Hypothalamus (tissue), 51 donors: ENCODE measurements around the gene ST3GAL3.
"Not testable (repeated sequence)": the region's sequence is repeated elsewhere in the genome, so short reads cannot be mapped to it uniquely, and the experiment has no call there.

ENCODE experiments used
- DNase-seq, 51 donors: peaks; one replicate each; lab custom pipeline; 2025; lab: John Stamatoyannopoulos, UW

The ST3GAL3 gene

DNA sequence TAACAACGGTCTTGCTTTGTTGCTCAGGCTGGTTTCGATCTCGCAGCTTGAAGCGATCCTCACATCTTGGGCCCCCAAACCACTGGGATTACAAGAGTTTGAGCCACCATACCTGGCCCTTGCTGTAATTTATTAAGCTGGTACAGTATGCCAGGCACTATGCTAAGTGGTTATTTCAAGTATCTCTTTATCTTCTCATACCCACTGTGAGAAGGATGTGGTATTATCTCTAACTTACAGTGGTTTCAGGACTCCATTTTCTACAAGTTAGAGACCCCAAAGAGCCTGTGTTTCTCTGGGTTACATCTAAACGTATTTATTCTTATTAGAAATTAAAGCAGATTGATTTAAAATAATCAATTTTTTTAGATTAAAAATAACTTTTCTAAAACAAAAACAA is 8.1 kb upstream of the ST3GAL3 start:
- no peak for DNase-seq

DNA sequence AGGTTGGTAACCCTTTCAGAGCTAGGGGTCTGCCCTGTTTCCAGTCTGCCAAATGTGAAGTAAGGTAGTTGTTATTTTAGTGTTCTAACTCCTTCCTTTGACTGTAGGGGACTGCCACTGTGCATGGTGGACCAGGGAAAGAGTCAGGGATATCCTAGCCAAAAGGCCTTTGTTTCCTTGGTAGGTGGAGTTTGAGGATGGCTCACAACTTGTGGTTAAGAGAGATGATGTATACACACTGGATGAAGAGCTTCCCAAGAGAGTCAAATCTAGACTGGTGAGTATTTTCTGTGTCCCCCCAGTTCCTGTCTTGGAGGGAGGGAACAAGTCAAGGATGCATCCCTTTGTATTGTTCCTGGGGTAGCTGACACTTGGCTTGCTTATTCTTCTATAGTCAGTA is 3.5 kb upstream of the ST3GAL3 start:
- no peak for DNase-seq

GRCh38 chr1:43704838-43705237 is 2.5 kb upstream of the ST3GAL3 start:
- peak in 11 of 51 donors; percentile 4 to 33 (median 15) for DNase-seq

GRCh38 chr1:43705334-43705733 is 2.0 kb upstream of the ST3GAL3 start:
- DNase-seq = peak in 1 of 51 donors; percentile 18

DNA sequence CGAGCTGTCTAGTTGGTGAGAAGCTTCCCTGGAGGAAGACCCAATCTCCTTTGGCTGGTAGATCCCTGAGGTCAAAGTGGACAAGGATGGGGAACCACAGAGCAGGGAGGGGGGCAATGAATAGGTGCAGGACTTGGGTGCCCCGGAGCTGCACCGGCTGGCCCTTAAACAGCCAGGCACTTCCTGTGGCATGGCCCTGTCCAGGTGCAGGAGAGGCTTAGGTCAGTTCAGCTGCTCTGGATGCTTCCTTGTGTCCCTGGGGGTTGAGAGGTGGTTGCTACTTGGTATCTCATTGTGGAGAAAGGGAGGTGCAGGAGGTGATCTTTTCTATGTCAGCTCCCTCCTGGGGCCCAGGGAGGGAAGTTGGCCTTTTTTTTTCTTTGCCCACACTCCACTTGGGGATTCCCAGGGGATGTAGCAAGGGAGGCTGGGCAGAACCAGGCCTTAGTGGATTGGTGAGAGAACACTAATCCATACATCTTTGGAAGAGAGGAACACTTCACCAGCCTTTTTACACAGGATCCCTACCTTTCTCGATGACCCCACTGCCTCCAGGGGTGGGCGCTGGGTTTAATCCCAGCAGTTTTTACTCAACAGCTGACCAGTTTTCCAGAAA is 1.2 kb upstream of the ST3GAL3 start:
- DNase-seq = no peak

DNA sequence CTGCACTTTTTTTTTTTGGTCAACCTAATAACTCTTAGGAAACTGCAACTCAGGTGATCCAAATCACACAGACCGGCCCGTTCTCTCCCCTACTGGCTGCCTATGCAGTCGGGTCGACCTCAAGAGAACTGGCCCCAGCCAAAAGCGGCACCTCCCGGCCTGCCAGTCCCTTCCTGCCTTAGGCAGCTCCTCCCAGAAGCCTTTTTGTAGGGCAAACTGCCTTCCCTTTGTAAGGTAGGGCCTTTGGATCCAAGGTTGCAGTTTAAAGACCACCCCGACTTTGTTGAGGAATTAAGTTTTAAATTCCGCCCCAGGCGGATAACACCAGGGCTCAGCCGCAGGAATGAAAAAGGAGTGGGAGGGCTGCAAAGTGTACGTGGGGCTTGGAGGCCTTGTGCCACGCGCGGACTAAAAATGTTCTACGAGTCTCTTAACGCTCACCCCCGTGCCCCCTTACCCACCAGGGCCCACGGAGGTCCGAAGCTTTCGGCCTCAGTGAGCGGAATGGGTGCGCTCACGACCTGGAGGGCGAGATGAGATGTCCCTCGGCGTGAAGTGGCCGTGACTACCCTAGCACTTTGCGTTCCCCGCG is 642 bp upstream of the ST3GAL3 start:
- peak in 2 of 51 donors; percentile 33 to 36 for DNase-seq

- peak in 4 of 51 donors; percentile 32 to 58 (median 52) for DNase-seq
These were observed 670 bp downstream of the ST3GAL3 start for GRCh38 chr1:43708002-43708410.

DNA sequence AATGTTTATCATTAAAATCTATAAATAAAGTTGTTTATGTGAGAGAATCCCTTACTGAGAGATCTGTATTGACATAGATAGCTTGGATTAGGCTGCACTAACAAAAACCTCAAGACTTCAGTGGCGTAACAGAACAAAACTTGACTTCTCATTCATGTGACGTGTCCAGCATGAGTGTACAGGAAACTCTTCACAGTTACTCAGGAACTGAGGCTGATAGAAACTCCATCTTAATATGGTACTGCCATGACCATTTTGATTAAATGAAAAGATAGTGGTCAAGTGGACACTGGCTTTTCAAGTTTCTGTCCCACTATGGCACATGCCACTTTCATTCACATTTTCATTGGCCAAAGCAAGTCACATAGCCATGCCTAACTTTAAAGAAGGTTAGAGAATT is 3.7 kb downstream of the ST3GAL3 start:
- DNase-seq = no peak

DNA sequence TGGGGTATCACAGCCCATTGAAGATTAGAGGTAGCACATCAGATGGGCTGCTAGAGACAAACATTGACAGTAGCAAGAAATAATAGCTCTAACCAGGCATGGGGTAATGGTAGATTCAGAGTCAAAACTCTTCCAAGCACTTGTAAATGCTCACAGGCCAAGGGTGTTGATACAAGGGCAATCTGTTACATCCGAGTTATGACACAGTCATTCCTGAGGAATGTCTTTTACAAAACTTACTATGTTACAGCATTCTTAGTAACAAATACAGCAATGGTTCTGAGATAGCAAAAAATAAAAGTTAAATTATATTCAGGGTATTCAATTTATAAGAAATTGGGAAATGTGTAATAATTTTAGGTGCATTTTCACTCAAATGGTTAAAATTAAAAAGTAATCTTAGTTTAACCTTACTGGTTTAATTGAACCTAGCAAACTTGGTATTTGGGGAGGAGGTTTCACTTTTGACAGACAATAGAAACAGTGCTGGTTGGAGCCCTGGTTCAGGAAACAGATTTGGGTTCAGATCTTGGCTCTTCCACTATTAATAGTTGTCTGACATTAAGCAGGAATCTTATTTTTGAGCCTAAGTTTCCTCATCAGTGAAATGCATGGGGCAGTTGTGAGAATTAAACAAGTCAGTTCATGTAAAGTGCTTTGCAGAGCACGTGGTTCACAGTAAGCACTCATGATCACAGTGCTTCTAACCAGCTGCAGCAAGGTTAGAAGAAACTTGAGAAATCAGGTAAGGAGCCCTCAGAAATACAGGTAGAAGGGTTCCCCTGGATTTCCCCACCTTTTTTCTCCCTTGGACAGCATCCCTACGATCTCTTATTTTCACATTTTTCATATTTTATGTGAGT is 4.4 kb downstream of the ST3GAL3 start:
- no peak for DNase-seq

GRCh38 chr1:43716559-43717281 is 9.4 kb downstream of the ST3GAL3 start:
- DNase-seq = no peak

GRCh38 chr1:43719063-43719462 is 11.7 kb downstream of the ST3GAL3 start:
- no peak for DNase-seq

DNA sequence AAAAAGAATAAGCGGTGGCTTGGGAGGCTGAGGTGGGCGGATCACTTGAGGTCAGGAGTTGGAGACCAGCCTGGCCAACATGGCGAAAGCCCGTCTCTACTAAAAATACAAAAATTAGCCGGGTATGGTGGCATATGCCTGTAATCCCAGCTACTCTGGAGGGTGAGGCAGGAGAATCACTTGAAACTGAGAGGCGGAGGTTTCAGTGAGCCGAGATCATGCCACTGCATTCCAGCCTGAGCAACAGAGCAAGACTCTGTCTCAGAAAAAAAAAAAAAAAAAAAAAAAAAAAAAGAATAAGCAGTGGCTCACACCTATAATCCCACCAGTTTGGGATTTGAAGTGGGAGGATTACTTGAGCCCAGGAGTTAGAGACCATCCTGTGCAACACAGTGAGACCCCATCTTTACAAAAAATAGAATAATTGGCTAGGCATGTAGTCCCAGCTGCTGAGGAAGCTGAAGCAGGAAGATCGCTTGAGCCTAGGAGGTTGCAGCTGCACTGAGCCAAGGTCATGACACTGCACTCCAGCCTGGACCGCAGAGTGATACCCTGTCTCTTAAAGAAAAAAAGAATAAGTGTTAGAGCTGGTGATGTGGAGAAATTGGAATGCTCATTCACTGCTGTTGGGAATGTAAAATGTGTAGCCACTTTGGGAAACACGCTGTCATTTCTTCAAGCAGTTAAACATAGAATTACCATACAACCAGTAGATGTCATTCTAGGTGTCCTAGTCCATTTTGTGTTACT is 12.5 kb downstream of the ST3GAL3 start:
- DNase-seq = not testable (repeated sequence)

DNA sequence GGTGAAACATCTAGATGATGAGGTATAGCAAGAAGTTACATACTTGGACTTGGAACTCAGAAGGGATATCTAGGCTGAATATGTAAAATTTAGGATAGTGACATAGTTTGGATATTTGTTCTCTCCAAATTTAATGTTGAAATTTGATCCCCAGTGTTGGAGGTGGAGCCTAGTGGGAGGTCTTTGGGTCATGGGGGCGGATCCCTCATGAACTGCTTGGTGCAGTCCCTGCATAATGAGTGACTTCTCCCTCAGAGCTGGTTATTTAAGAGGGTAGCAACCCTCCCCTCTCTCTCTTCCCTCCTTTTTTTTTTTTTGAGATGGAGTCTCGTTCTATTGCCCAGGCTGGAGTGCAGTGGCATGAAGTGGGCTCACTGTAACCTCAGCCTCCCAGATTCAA is 15.5 kb downstream of the ST3GAL3 start:
- DNase-seq = no peak

- peak in 3 of 51 donors; percentile 2 to 5 (median 3) for DNase-seq
These were observed 22.6 kb downstream of the ST3GAL3 start for GRCh38 chr1:43729816-43730463.

- DNase-seq = no peak
These were observed 24.7 kb downstream of the ST3GAL3 start for GRCh38 chr1:43731867-43732531.

- DNase-seq = no peak
These were observed 29.5 kb downstream of the ST3GAL3 start for GRCh38 chr1:43736819-43737218.

- DNase-seq = no peak
These were observed 34.7 kb downstream of the ST3GAL3 start for GRCh38 chr1:43742026-43742425.

GRCh38 chr1:43743206-43743605 is 35.9 kb downstream of the ST3GAL3 start:
- DNase-seq = no peak

DNA sequence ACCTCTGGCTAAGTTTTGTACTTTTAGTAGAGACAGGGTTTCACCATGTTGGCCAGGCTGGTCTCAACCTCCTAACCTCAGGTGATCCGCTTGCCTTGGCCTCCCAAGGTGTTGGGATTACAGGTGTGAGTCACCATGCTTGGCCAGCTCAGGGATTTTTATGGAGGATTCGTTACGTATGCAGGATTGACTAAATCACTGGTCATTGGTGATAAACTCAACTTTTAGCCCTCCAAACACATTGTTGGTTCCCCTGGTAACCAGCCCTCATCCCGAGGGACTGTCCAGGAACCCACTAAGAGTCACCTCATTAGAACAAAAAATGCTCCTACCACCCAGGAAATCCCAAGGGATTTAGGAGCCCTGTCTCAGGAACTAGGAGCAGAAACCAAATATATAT is 40.4 kb downstream of the ST3GAL3 start:
- no peak for DNase-seq
